Subcutaneous adipose tissue (tissue), 4 donors: ENCODE measurements around the gene STK33. TPM values are rescaled to one million over a fixed set of nuclear protein-coding genes. Genes with fewer than 3 reads are reported as not detected.

Experiments used
- total RNA-seq, 4 donors: library from RNA; depleted of rRNA; stranded (reverse); fragments of >200 nt; gene quantifications; one replicate each; pipeline ENCODE4 v1.1.0, GENCODE V29; 2016
- TF ChIP-seq, protein P1 (sequence below): fragments of 450-650 bp; IDR thresholded peaks from one replicate; pipeline ENCODE4 v1.5.1; 2016; ENCODE audit warnings: low read depth, mild to moderate bottlenecking, control low read depth, antibody characterized with exemption, moderate library complexity

Gene STK33
- total RNA-seq, result 1 to 10 TPM in 1 of 4 donors, under 1 TPM in 3; 0.33 to 3.1 (median 0.62) TPM

DNA sequence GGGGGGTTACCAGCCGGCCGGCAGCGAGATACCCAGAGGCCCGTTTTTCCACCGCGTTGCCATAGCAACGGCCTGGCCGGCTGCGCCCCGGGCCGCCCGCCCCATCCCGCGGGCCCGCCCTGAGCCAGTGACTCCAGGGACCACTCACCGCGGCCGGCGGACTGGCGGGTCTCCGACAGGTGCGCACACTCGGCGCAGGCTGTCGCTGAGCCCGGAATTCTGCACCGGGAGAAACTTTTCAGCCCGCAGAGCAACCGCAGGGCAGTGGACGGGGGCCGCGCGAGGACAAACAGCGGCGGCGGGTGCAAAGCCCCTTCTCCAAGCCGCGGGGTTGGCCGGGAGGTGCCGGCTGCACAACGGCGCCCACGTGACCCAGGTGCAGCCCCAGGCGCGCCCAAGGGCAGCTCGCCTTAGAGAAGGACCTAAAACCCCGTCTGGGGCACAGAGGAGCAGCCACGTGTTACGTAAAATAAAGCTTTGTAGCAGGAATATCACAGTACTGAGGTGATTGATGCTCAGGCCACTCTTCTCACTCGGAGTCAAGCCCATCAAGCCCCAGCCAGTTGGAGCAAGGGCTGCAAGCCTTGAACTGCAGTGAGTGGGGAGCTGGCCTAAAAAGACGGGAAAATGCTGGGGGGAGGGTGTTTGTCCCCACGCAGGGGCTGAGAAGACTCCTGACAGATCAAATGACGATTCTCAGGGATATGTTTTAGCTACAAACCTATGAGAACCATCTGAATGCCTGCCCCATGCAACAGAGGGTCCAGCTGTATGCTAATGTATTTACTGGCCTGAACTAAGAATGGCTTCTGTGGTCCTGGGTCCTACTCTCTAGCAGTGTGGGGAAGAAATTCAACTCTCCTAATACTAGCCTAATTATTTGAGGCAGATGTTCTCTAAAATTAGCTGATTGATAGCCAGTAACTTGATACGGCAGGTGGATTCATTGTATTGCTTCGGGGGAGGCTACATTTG, at the start of gene STK33:
STK33 (minus strand) TSS at position 294 of the 975 bp plus-strand sequence. CDS start 119,323 bp downstream, outside the sequence.
- TF ChIP-seq, protein P1, sequence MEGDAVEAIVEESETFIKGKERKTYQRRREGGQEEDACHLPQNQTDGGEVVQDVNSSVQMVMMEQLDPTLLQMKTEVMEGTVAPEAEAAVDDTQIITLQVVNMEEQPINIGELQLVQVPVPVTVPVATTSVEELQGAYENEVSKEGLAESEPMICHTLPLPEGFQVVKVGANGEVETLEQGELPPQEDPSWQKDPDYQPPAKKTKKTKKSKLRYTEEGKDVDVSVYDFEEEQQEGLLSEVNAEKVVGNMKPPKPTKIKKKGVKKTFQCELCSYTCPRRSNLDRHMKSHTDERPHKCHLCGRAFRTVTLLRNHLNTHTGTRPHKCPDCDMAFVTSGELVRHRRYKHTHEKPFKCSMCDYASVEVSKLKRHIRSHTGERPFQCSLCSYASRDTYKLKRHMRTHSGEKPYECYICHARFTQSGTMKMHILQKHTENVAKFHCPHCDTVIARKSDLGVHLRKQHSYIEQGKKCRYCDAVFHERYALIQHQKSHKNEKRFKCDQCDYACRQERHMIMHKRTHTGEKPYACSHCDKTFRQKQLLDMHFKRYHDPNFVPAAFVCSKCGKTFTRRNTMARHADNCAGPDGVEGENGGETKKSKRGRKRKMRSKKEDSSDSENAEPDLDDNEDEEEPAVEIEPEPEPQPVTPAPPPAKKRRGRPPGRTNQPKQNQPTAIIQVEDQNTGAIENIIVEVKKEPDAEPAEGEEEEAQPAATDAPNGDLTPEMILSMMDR, result no peak

DNA sequence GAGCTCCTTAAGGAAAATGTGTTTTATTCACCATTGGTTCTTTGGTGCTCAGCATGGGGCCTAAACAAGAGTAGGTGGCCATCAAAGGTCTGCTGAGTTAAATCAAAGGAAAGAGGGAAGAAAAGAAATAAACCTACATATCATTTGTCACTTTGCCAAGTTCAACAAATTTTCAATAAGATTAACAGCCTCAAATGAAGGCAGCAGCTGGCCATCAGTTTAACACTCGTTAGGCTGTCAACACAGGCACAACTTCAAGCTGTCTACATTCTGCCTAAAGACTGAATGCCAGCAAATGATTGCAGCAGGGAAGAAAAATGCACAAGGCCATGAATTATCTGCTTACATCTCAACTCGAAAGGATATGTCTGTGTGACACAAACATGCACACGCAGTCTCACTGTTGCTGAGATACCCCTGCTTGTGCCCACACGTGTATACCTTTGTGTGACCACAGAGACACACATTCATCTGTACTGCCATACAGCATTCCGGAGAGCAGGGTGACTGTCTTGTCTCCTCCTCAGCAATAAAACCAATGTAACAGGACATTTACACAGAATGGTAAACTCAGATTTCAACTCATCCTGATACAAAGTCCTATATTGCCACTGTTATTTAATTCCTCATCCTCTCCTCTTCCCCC, 48.3 kb upstream of the STK33 start:
- TF ChIP-seq, protein P1, result no peak

DNA sequence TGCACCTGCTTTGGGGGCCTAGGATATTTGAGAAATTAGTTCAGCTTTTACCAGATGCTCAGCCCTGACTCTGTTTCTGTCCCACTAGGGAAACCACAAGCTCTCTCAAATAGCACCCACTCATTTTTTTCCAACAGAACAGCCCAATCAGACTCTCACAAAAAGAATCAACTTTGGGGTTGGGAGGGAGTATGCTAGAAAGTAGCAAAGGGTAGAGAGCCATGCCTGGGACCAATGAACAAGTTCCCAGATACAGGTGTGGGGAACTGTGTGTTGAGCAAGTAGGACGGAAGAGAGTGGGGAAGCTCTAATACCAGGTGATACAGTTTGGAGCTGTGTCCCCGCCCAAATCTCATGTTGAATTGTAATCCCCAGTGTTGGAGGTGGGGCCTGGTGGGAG, 47.3 kb upstream of the STK33 start:
- TF ChIP-seq, protein P1, result no peak

DNA sequence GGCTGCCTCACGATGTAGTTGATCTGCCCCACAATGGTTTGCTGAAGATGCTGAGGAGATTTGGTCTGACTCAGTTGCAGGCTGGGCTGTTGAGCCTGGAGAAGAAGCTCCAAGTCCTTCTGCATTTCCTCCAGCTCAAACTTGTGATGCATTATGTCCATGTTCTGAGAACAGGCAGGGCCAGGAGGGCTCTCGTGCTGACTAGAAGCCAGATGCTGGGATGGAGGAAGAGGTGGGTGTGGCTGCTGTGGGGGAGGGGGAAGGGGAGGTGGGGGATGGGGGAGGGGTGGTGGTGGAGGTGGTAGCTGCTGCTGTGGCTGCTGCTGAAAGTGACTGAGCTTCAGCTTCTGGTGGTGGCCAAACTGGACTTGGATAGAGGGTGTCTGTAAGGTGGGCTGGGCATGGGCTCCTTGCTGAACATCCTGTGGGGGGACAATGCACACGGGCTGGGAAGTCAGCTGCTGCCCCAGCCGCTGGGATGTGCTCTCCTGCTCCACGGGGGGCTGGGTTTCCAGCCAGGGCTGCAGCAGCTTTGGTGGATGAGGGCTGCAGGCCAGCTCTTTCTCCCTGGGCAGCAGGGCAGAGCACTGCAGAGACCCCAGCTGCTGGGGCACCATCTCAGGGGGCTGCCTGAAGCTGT, 46.4 kb upstream of the STK33 start:
- TF ChIP-seq, protein P1, result no peak

DNA sequence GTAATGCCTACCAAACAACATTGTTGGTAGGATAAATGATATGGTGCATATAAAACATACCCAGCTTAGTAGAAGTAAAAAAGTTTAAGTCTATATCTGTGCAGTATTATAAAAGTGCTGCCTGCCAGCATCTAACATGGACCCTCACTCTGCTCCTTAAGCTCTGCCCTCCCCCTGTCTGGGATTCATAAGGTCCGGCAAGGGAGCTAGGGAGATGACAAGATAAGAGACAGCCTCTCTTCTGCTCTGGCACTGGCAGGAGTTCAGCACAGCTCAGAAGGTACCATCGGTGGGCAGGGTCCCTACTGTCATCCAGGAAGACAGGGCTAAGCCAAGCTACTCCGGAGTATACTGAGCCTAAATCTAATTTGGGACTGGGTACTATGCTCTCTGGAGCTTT, 45.6 kb upstream of the STK33 start:
- TF ChIP-seq, protein P1, result no peak

DNA sequence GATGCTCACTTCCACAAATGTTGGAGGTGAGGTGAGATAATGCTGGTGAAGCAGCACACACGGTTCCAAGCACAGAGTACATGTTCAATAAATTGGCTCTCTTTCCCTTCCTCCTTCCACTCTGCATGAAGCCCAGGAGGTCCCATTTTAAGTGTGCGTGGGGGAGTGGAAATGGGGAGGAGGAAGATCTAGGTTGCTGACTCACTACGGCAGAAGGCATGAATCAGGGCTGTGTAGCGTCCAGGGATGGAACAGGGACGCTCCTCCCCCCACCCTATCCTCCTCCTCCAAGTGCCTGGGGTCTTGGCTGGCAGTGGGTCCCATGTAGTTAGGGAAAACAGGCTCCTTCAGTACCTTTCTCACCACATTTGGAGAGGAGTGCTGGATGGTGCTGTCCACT, 44.3 kb upstream of the STK33 start:
- TF ChIP-seq, protein P1, result no peak

DNA sequence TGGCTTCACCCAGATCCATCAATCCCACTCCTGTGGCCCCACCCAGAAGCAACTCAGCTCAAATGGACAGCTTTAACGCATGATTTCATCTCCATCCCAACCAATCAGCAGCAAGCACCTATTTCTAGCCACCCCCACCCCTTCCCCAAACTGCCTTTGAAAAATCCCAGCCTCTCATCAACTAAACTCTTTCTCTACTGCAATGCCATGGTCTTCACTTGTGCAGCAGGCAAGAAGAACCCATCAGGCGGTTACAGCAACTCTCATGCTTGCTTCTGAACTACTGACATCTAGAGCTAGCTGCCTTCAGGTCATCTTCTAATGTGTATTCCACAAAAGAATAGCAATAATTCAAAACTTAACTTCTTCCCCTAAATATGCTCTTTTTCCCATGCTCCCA, 42.1 kb upstream of the STK33 start:
- TF ChIP-seq, protein P1, result no peak
